SK-N-SH (cell line): ENCODE measurements around the gene NUP35. TPM values are rescaled to one million over a fixed set of nuclear protein-coding genes. Genes with fewer than 3 reads are reported as not detected.

ENCODE experiments used
- CTCF ChIA-PET: fragments of 300-600, 350-600 bp; formaldehyde crosslinking; extraction: SDS; loops from one replicate; lab custom pipeline; 2021; lab: Yijun Ruan, JAX
- POLR2A ChIA-PET: fragments of 350-600 bp; sonication (Branson Sonifier 250); formaldehyde crosslinking; extraction: SDS; loops from one replicate; lab custom pipeline; 2020; ENCODE audit warnings: antibody characterized with exemption, inconsistent platforms; lab: Yijun Ruan, JAX
- DNase-seq: peaks from one replicate; pipeline ENCODE4 v3.0.0; 2012
- H2AFZ ChIP-seq: fragments of 200-600 bp; sonication (generic); 2 replicates; pipeline ENCODE4 v1.8.1; 2016; ENCODE audit warnings: antibody characterized with exemption, mild to moderate bottlenecking, low read depth
- H3F3A ChIP-seq: fragments of 200-600 bp; sonication (generic); replicated peaks from 2 replicates; pipeline ENCODE3; 2016; ENCODE audit warnings: antibody characterized with exemption, mild to moderate bottlenecking; ENCODE audit not compliant: insufficient read depth
- H3K27ac ChIP-seq, 2 experiments: fragments of 200-500 bp in 1 of 2; fragments of 200-600 bp in 1 of 2; sonication (Bioruptor generic) in 1 of 2; sonication (generic), shearing (Covaris generic) in 1 of 2; 2 replicates each; pipeline versions ENCODE4 v1.5.1 to v1.6.1; 2014 to 2016; ENCODE audit warnings: low read depth in 2 of 2, inconsistent platforms in 1 of 2, low read length in 1 of 2, mild to moderate bottlenecking in 1 of 2, mixed read lengths in 1 of 2
- H3K27me3 ChIP-seq: fragments of 200-600 bp; sonication (generic), shearing (Covaris generic); 2 replicates; pipeline ENCODE4 v1.6.1; 2016; ENCODE audit warnings: mixed run types; ENCODE audit not compliant: insufficient read depth
- H3K36me3 ChIP-seq, 2 experiments: fragments of 200-500 bp in 1 of 2; fragments of 200-600 bp in 1 of 2; sonication (Bioruptor generic) in 1 of 2; sonication (generic) in 1 of 2; replicated peaks in 1 of 2; 2 replicates each; pipeline versions ENCODE3 to v1.5.1; 2014 to 2016; ENCODE audit warnings: low read length in 1 of 2, mild to moderate bottlenecking in 1 of 2; ENCODE audit not compliant: insufficient read depth in 2 of 2, control insufficient read depth in 1 of 2
- H3K4me1 ChIP-seq, 2 experiments: fragments of 200-500 bp in 1 of 2; fragments of 200-600 bp in 1 of 2; sonication (Bioruptor generic) in 1 of 2; sonication (generic), shearing (Covaris generic) in 1 of 2; 2 replicates each; pipeline versions ENCODE4 v1.5.1 to v1.6.1; 2014 to 2016; ENCODE audit warnings: low read depth in 1 of 2, low read length in 1 of 2, mixed run types in 1 of 2; ENCODE audit not compliant: insufficient read depth in 2 of 2, control insufficient read depth in 1 of 2
- H3K4me2 ChIP-seq: fragments of 200-600 bp; sonication (generic), shearing (Covaris generic); 2 replicates; pipeline ENCODE4 v1.6.1; 2017; ENCODE audit warnings: mixed run types
- H3K4me3 ChIP-seq, 2 experiments: fragments of 200-500 bp in 1 of 2; fragments of 200-600 bp in 1 of 2; sonication (Bioruptor generic) in 1 of 2; sonication (generic), shearing (Covaris generic) in 1 of 2; 2 replicates each; pipeline versions ENCODE4 v1.5.1 to v1.8.1; 2014 to 2016; ENCODE audit warnings: low read depth in 2 of 2, inconsistent platforms in 1 of 2, low read length in 1 of 2, mild to moderate bottlenecking in 1 of 2, mixed read lengths in 1 of 2, moderate library complexity in 1 of 2
- H3K79me2 ChIP-seq: fragments of 200-600 bp; sonication (generic); 2 replicates; pipeline ENCODE4 v1.8.1; 2017; ENCODE audit warnings: mild to moderate bottlenecking; ENCODE audit not compliant: insufficient read depth
- H3K9ac ChIP-seq: fragments of 200-600 bp; sonication (generic); 2 replicates; pipeline ENCODE4 v1.6.1; 2017; ENCODE audit warnings: mixed run types
- H3K9me2 ChIP-seq: fragments of 200-600 bp; sonication (generic); 2 replicates; pipeline ENCODE4 v1.6.1; 2017; ENCODE audit warnings: mixed run types
- H3K9me3 ChIP-seq: fragments of 200-600 bp; sonication (generic); 2 replicates; pipeline ENCODE4 v1.6.1; 2017; ENCODE audit warnings: mixed run types, mild to moderate bottlenecking, moderate library complexity
- H4K20me1 ChIP-seq: fragments of 200-600 bp; sonication (generic); 2 replicates; pipeline ENCODE4 v1.6.1; 2017; ENCODE audit warnings: mild to moderate bottlenecking, mixed run types; ENCODE audit not compliant: insufficient read depth
- EP300 ChIP-seq, 2 experiments: IDR thresholded peaks; 2 replicates each; pipeline versions ENCODE4 v1.4.0 to v1.6.1; 2012; ENCODE audit warnings: borderline replicate concordance in 1 of 2, low read depth in 1 of 2, low read length in 1 of 2
- FOSL2 ChIP-seq: IDR thresholded peaks from 2 replicates; pipeline ENCODE4 v1.4.0; 2012; ENCODE audit warnings: low read depth, mild to moderate bottlenecking, moderate library complexity, borderline replicate concordance
- GABPA ChIP-seq: IDR thresholded peaks from 2 replicates; pipeline ENCODE4 v1.4.0; 2012; ENCODE audit warnings: low read depth, mild to moderate bottlenecking
- GATA2 ChIP-seq: sonication (generic); formaldehyde crosslinking; IDR thresholded peaks from 2 replicates; pipeline ENCODE4 v1.5.0; 2020; ENCODE audit warnings: mild to moderate bottlenecking, missing genetic modification reagents
- JUND ChIP-seq: IDR thresholded peaks from 2 replicates; pipeline ENCODE4 v1.4.0; 2012
- MEF2A ChIP-seq: IDR thresholded peaks from 2 replicates; pipeline ENCODE4 v1.4.0; 2012; ENCODE audit warnings: low read depth, borderline replicate concordance
- MXI1 ChIP-seq: IDR thresholded peaks from 2 replicates; pipeline ENCODE4 v1.6.1; 2012; ENCODE audit warnings: mild to moderate bottlenecking, low read depth, low read length, improper control_type of control experiment
- NFIC ChIP-seq: IDR thresholded peaks from 2 replicates; pipeline ENCODE4 v1.4.0; 2012; ENCODE audit warnings: borderline replicate concordance
- NRF1 ChIP-seq: IDR thresholded peaks from 2 replicates; pipeline ENCODE4 v1.6.1; 2012; ENCODE audit warnings: low read depth, mild to moderate bottlenecking, low read length
- POLR2AphosphoS5 ChIP-seq: IDR thresholded peaks from 2 replicates; pipeline ENCODE4 v1.6.1; 2012; ENCODE audit warnings: low read depth, low read length
- RCOR1 ChIP-seq: fragments of 150-350 bp; IDR thresholded peaks from 2 replicates; pipeline ENCODE4 v1.6.1; 2017; ENCODE audit warnings: antibody characterized with exemption, low read length
- RXRA ChIP-seq: IDR thresholded peaks from 2 replicates; pipeline ENCODE4 v1.4.0; 2012; ENCODE audit warnings: low read depth, mild to moderate bottlenecking, borderline replicate concordance
- SMC3 ChIP-seq: IDR thresholded peaks from 2 replicates; pipeline ENCODE4 v1.6.1; 2012; ENCODE audit warnings: low read depth, low read length, improper control_type of control experiment
- TAF1 ChIP-seq: IDR thresholded peaks from 2 replicates; pipeline ENCODE4 v1.6.1; 2012; ENCODE audit warnings: low read depth, mild to moderate bottlenecking, low read length, moderate library complexity, borderline replicate concordance
- TEAD4 ChIP-seq: IDR thresholded peaks from 2 replicates; pipeline ENCODE4 v1.4.0; 2012; ENCODE audit warnings: mild to moderate bottlenecking, borderline replicate concordance; ENCODE audit not compliant: insufficient read depth
- YY1 ChIP-seq: IDR thresholded peaks from 2 replicates; pipeline ENCODE4 v1.4.0; 2012; ENCODE audit warnings: low read depth, mild to moderate bottlenecking
- WGBS: methylation state at CpG from one replicate; pipeline ENCODE4 v1.1.6; 2017; ENCODE audit warnings: low lambda C conversion rate; 5-methylcytosine and 5-hydroxymethylcytosine counted together
- polyA plus RNA-seq, 3 experiments: library from polyadenylated mRNA; depleted of rRNA; stranded (reverse); fragments of >200 nt; gene quantifications; 2 replicates each; pipeline ENCODE4 v1.2.3, GENCODE V29; 2012
- TF ChIP-seq, protein P1 (sequence below): fragments of 200-600 bp; sonication (generic); IDR thresholded peaks from 2 replicates; pipeline ENCODE4 v1.6.1; 2017; ENCODE audit warnings: antibody characterized with exemption, mild to moderate bottlenecking, moderate library complexity
- TF ChIP-seq, protein P2 (sequence below): IDR thresholded peaks from 2 replicates; pipeline ENCODE4 v1.4.0; 2012; ENCODE audit warnings: low read depth, borderline replicate concordance
- TF ChIP-seq, protein P3 (sequence below): IDR thresholded peaks from 2 replicates; pipeline ENCODE4 v1.4.0; 2012; ENCODE audit warnings: low read depth
- TF ChIP-seq, protein P4 (sequence below): fragments of 150-350 bp; IDR thresholded peaks from 2 replicates; pipeline ENCODE4 v1.6.1; 2016; ENCODE audit warnings: mild to moderate bottlenecking, low read depth, low read length
- TF ChIP-seq, protein P5 (sequence below): IDR thresholded peaks from 2 replicates; pipeline ENCODE4 v1.6.1; 2012; ENCODE audit warnings: mild to moderate bottlenecking, low read depth, low read length, moderate library complexity
- TF ChIP-seq, protein P6 (sequence below): fragments of 150-350 bp; IDR thresholded peaks from 2 replicates; pipeline ENCODE4 v1.6.1; 2017; ENCODE audit warnings: antibody characterized with exemption, low read length, low read depth, borderline replicate concordance

NUP35 gene
- polyA plus RNA-seq, 1 of the 3 experiments (the other 2 are of a cell fraction), result 9.1 TPM

DNA sequence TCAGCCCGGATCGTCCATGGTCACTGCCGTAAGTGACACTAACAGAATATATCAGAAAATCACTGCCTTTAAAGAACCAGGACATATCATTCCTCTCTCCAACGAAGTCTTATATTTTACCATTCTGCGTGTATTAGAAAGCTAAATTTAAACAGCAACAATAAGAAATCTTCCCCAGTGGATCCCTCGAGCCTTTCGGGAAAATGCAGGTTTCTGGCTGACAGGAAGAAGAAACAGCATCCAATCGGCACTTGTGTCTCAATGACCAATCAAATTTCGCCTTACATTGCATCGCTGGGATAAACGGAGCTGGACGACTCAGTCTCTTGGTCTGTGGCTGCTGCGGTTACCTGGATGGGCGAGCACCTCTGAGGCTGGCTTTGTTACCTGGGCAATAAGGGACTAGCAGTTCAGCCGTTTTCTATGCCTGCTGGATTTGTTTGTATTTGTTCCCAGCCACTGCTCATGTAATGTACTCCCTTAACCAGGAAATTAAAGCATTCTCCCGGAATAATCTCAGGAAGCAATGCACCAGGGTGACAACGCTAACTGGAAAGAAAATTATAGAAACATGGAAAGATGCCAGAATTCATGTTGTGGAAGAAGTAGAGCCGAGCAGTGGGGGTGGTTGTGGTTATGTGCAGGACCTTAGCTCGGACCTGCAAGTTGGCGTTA lies 45.6 kb upstream of the NUP35 start, which contains the start of gene DUSP19:
DUSP19 (plus strand) TSS at position 284 of the 675 bp plus-strand sequence; CDS start at position 471, 187 bp downstream.
- H3F3A ChIP-seq, result peaks cover 4% of the 10 kb centered on the region
- peaks cover 0 to 2% of the 10 kb centered on the region in 2 experiments; a peak in 2 of 4 replicates for H3K4me1 ChIP-seq
- H3K27ac ChIP-seq, result peak within 1 kb of the TSS; percentile 52 to 85
- peak within 1 kb of the TSS; percentile 69 to 82 for H3K4me3 ChIP-seq
- peak within 1 kb of the TSS; percentile 72 for H3K9ac ChIP-seq
- no peaks in the 10 kb centered on the region for H3K27me3 ChIP-seq
- no peaks in the 10 kb centered on the region; the same call in 1 of the 2 replicates for H3K79me2 ChIP-seq
- H3K4me2 ChIP-seq, result peak within 1 kb of the TSS; percentile 81
- H4K20me1 ChIP-seq, result no peaks in the 10 kb centered on the region
- H3K36me3 ChIP-seq, result no peaks in the 10 kb centered on the region
- POLR2A ChIA-PET, result interaction anchor here (0.6 to 1.5 kb wide), 3 partner anchors 46 to 1249 kb away, joined by 4 to 13 read pairs (median 4); partner anchors contain the start of gene NUP35
- H2AFZ ChIP-seq, result peak within 1 kb of the TSS; percentile 98
- WGBS, result 1% methylated on average over 20 of the region's 20 CpGs
- DNase-seq, result peak; percentile 88
- H3K9me3 ChIP-seq, result no peaks in the 10 kb centered on the region
- CTCF ChIA-PET, result interaction anchor here (0.6 to 1.1 kb wide), 3 partner anchors 10 to 14 kb away, joined by 3 to 5 read pairs (median 3); no protein-coding TSS in a partner anchor
- H3K9me2 ChIP-seq, result no peaks in the 10 kb centered on the region
- TF ChIP-seq POLR2AphosphoS5, result peak; percentile 96
- TF ChIP-seq, protein P1, sequence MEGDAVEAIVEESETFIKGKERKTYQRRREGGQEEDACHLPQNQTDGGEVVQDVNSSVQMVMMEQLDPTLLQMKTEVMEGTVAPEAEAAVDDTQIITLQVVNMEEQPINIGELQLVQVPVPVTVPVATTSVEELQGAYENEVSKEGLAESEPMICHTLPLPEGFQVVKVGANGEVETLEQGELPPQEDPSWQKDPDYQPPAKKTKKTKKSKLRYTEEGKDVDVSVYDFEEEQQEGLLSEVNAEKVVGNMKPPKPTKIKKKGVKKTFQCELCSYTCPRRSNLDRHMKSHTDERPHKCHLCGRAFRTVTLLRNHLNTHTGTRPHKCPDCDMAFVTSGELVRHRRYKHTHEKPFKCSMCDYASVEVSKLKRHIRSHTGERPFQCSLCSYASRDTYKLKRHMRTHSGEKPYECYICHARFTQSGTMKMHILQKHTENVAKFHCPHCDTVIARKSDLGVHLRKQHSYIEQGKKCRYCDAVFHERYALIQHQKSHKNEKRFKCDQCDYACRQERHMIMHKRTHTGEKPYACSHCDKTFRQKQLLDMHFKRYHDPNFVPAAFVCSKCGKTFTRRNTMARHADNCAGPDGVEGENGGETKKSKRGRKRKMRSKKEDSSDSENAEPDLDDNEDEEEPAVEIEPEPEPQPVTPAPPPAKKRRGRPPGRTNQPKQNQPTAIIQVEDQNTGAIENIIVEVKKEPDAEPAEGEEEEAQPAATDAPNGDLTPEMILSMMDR, result no peak
- TF ChIP-seq MEF2A, result no peak
- TF ChIP-seq, protein P2, sequence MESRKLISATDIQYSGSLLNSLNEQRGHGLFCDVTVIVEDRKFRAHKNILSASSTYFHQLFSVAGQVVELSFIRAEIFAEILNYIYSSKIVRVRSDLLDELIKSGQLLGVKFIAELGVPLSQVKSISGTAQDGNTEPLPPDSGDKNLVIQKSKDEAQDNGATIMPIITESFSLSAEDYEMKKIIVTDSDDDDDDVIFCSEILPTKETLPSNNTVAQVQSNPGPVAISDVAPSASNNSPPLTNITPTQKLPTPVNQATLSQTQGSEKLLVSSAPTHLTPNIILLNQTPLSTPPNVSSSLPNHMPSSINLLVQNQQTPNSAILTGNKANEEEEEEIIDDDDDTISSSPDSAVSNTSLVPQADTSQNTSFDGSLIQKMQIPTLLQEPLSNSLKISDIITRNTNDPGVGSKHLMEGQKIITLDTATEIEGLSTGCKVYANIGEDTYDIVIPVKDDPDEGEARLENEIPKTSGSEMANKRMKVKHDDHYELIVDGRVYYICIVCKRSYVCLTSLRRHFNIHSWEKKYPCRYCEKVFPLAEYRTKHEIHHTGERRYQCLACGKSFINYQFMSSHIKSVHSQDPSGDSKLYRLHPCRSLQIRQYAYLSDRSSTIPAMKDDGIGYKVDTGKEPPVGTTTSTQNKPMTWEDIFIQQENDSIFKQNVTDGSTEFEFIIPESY, result no peak
- TF ChIP-seq MXI1, result peak; percentile 96
- no peak for TF ChIP-seq RXRA
- peak; percentile 14; the same call in 1 of the 2 replicates for TF ChIP-seq RCOR1
- TF ChIP-seq, protein P3, sequence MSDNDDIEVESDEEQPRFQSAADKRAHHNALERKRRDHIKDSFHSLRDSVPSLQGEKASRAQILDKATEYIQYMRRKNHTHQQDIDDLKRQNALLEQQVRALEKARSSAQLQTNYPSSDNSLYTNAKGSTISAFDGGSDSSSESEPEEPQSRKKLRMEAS, result peak; percentile 78
- no peak for TF ChIP-seq YY1
- TF ChIP-seq TEAD4, result no peak
- no peak for TF ChIP-seq JUND
- peak; percentile 89 for TF ChIP-seq TAF1
- no peak for TF ChIP-seq SMC3
- TF ChIP-seq GATA2, result no peak
- TF ChIP-seq NRF1, result no peak
- TF ChIP-seq NFIC, result no peak
- TF ChIP-seq EP300 (IDR thresholded peaks at IDR 0.05; ENCODE audit: borderline replicate concordance in 1 of 2, low read depth in 1 of 2, low read length in 1 of 2), result no peak
- peak; percentile 45 for TF ChIP-seq GABPA
- TF ChIP-seq, protein P4, sequence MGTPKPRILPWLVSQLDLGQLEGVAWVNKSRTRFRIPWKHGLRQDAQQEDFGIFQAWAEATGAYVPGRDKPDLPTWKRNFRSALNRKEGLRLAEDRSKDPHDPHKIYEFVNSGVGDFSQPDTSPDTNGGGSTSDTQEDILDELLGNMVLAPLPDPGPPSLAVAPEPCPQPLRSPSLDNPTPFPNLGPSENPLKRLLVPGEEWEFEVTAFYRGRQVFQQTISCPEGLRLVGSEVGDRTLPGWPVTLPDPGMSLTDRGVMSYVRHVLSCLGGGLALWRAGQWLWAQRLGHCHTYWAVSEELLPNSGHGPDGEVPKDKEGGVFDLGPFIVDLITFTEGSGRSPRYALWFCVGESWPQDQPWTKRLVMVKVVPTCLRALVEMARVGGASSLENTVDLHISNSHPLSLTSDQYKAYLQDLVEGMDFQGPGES, result peak; percentile 38; the same call in 1 of the 2 replicates
- TF ChIP-seq, protein P5, sequence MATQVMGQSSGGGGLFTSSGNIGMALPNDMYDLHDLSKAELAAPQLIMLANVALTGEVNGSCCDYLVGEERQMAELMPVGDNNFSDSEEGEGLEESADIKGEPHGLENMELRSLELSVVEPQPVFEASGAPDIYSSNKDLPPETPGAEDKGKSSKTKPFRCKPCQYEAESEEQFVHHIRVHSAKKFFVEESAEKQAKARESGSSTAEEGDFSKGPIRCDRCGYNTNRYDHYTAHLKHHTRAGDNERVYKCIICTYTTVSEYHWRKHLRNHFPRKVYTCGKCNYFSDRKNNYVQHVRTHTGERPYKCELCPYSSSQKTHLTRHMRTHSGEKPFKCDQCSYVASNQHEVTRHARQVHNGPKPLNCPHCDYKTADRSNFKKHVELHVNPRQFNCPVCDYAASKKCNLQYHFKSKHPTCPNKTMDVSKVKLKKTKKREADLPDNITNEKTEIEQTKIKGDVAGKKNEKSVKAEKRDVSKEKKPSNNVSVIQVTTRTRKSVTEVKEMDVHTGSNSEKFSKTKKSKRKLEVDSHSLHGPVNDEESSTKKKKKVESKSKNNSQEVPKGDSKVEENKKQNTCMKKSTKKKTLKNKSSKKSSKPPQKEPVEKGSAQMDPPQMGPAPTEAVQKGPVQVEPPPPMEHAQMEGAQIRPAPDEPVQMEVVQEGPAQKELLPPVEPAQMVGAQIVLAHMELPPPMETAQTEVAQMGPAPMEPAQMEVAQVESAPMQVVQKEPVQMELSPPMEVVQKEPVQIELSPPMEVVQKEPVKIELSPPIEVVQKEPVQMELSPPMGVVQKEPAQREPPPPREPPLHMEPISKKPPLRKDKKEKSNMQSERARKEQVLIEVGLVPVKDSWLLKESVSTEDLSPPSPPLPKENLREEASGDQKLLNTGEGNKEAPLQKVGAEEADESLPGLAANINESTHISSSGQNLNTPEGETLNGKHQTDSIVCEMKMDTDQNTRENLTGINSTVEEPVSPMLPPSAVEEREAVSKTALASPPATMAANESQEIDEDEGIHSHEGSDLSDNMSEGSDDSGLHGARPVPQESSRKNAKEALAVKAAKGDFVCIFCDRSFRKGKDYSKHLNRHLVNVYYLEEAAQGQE, result no peak
- TF ChIP-seq FOSL2, result no peak
- TF ChIP-seq, protein P6, sequence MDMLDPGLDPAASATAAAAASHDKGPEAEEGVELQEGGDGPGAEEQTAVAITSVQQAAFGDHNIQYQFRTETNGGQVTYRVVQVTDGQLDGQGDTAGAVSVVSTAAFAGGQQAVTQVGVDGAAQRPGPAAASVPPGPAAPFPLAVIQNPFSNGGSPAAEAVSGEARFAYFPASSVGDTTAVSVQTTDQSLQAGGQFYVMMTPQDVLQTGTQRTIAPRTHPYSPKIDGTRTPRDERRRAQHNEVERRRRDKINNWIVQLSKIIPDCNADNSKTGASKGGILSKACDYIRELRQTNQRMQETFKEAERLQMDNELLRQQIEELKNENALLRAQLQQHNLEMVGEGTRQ, result no peak
